ENCODE data around the gene RAD18.

DNA sequence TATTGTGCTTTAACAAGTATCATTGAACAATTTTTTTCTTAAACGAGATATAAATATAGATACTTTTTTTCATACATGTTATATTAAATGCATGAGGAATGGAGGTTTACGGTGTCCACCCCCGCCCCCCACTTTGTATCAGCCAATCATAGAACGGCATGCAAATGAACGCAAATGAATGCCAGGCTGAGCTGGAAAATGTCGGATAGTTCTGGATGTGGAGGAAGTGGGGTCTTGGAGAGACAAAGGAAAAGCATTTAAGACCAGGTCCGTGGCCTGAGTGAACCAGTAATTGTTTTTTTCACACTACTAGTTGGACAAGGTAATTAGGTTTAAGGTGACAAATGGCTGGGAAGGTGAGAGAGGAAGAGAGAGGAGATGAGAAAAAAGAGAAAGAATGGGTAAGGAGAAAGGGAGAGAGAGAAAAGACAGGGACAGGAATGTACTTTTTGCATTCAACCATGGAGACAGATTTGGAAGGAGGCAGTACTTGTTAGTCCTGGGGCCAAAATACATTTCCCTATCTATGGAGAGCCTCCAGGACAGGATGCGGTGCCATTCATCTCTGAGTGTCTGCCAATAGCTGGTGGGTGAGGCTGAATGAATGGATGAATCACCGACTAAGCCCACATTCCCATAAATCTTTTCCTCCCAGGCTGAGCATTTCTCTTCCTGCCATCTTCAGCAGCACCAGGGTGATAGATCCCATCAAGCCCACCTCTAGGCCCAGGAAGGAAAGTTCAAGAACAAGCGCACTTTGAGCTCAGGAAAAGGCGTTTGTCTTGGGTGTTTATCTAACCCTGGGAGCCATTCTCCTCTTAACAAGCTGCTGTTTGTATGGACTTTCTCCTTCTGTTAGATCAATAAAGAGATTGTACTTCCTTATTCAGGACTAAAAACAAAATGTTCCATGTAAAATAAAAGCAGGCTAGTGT lies 1.4 kb upstream of the RAD18 start:
- TF ChIP-seq, protein P1, sequence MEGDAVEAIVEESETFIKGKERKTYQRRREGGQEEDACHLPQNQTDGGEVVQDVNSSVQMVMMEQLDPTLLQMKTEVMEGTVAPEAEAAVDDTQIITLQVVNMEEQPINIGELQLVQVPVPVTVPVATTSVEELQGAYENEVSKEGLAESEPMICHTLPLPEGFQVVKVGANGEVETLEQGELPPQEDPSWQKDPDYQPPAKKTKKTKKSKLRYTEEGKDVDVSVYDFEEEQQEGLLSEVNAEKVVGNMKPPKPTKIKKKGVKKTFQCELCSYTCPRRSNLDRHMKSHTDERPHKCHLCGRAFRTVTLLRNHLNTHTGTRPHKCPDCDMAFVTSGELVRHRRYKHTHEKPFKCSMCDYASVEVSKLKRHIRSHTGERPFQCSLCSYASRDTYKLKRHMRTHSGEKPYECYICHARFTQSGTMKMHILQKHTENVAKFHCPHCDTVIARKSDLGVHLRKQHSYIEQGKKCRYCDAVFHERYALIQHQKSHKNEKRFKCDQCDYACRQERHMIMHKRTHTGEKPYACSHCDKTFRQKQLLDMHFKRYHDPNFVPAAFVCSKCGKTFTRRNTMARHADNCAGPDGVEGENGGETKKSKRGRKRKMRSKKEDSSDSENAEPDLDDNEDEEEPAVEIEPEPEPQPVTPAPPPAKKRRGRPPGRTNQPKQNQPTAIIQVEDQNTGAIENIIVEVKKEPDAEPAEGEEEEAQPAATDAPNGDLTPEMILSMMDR (IDR thresholded peaks at IDR 0.05): no peak
- no peak for TF ChIP-seq SIN3A (IDR thresholded peaks at IDR 0.05; ENCODE audit: borderline replicate concordance, insufficient read depth, low read depth, low read length)
- TF ChIP-seq POLR2AphosphoS5 (IDR thresholded peaks at IDR 0.05; ENCODE audit: low read depth, low read length): no peak
- TF ChIP-seq, protein P2, sequence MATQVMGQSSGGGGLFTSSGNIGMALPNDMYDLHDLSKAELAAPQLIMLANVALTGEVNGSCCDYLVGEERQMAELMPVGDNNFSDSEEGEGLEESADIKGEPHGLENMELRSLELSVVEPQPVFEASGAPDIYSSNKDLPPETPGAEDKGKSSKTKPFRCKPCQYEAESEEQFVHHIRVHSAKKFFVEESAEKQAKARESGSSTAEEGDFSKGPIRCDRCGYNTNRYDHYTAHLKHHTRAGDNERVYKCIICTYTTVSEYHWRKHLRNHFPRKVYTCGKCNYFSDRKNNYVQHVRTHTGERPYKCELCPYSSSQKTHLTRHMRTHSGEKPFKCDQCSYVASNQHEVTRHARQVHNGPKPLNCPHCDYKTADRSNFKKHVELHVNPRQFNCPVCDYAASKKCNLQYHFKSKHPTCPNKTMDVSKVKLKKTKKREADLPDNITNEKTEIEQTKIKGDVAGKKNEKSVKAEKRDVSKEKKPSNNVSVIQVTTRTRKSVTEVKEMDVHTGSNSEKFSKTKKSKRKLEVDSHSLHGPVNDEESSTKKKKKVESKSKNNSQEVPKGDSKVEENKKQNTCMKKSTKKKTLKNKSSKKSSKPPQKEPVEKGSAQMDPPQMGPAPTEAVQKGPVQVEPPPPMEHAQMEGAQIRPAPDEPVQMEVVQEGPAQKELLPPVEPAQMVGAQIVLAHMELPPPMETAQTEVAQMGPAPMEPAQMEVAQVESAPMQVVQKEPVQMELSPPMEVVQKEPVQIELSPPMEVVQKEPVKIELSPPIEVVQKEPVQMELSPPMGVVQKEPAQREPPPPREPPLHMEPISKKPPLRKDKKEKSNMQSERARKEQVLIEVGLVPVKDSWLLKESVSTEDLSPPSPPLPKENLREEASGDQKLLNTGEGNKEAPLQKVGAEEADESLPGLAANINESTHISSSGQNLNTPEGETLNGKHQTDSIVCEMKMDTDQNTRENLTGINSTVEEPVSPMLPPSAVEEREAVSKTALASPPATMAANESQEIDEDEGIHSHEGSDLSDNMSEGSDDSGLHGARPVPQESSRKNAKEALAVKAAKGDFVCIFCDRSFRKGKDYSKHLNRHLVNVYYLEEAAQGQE (IDR thresholded peaks at IDR 0.05; ENCODE audit: insufficient read depth in 1 of 2, low read depth in 2 of 2, low read length in 1 of 2): no peak
- TF ChIP-seq TCF7L2 (IDR thresholded peaks at IDR 0.05; ENCODE audit: low read depth, low read length): 0 out of 2 replicates have a peak, but pooled peaks have one; percentile 27

Measured in Panc1 (cell line).